ENCODE data around the gene SMIM15. TPM values are rescaled to one million over a fixed set of nuclear protein-coding genes. Genes with fewer than 3 reads are reported as not detected.

The SMIM15 gene
- total and polyA plus RNA-seq, 8 donors, result 53.3 to 78.0 (median 68.8) TPM

GRCh38 chr5:61183538-61183937, 21.3 kb upstream of the SMIM15 start:
- DNase-seq, result no peak
- no peak overlapping the region for H3K4me3 ChIP-seq
- no peaks in the 10 kb centered on the region for H3K27me3 ChIP-seq
- H3K4me1 ChIP-seq, result peaks cover 6 to 11% of the 10 kb centered on the region in 2 donors
- H3K36me3 ChIP-seq, result no peaks in the 10 kb centered on the region
- no peak for ATAC-seq
- no peaks in the 10 kb centered on the region for H3K9me3 ChIP-seq
- TF ChIP-seq CTCF (IDR thresholded peaks at IDR 0.05), result no peak
- intact Hi-C loops (cut with DNase I), result no loop called here
- no peak overlapping the region for H3K27ac ChIP-seq

- Histone ChIP-seq H3K27me3 (no peaks in the 10 kb centered on the region), H3K4me1 (peaks cover 6 to 11% of the 10 kb centered on the region in 2 donors), H3K27ac (no peak overlapping the region), H3K4me3 (no peak overlapping the region), H3K9me3 (no peaks in the 10 kb centered on the region), H3K36me3 (no peaks in the 10 kb centered on the region)
- no peak for TF ChIP-seq CTCF (IDR thresholded peaks at IDR 0.05)
- DNase-seq (no peak), ATAC-seq (no peak)
- intact Hi-C loops (cut with DNase I), result no loop called here
Observed at GRCh38 chr5:61182449-61182848, 20.2 kb upstream of the SMIM15 start.

- DNase-seq, result peak in 2 of 4 donors; percentile 11 to 20
- no peak for ATAC-seq
- H3K27me3 ChIP-seq, result no peaks in the 10 kb centered on the region
- H3K9me3 ChIP-seq, result no peaks in the 10 kb centered on the region
- H3K27ac ChIP-seq, result no peak overlapping the region
- peaks cover 6 to 11% of the 10 kb centered on the region in 2 donors for H3K4me1 ChIP-seq
- H3K36me3 ChIP-seq, result no peaks in the 10 kb centered on the region
- peak overlapping the region in 1 of 2 donors; percentile 19 for H3K4me3 ChIP-seq
- intact Hi-C loops (cut with DNase I), result no loop called here
- TF ChIP-seq CTCF (IDR thresholded peaks at IDR 0.05), result no peak
Observed at GRCh38 chr5:61180886-61181285, 18.6 kb upstream of the SMIM15 start.

GRCh38 chr5:61178702-61179101, 16.4 kb upstream of the SMIM15 start:
- Histone ChIP-seq H3K9me3 (no peaks in the 10 kb centered on the region), H3K4me3 (no peak overlapping the region), H3K27ac (no peak overlapping the region), H3K4me1 (peaks cover 0 to 7% of the 10 kb centered on the region in 2 donors), H3K27me3 (no peaks in the 10 kb centered on the region), H3K36me3 (no peaks in the 10 kb centered on the region)
- DNase-seq, result no peak
- ATAC-seq, result no peak
- no peak for TF ChIP-seq CTCF (IDR thresholded peaks at IDR 0.05)
- intact Hi-C loops (cut with DNase I), result no loop called here

GRCh38 chr5:61177716-61178115, 15.4 kb upstream of the SMIM15 start:
- H3K27ac ChIP-seq, result no peak overlapping the region
- ATAC-seq, result no peak
- intact Hi-C loops (cut with DNase I), result no loop called here
- no peaks in the 10 kb centered on the region for H3K27me3 ChIP-seq
- DNase-seq, result no peak
- peaks cover 0 to 7% of the 10 kb centered on the region in 2 donors for H3K4me1 ChIP-seq
- H3K9me3 ChIP-seq, result no peaks in the 10 kb centered on the region
- no peak for TF ChIP-seq CTCF (IDR thresholded peaks at IDR 0.05)
- H3K36me3 ChIP-seq, result no peaks in the 10 kb centered on the region
- no peak overlapping the region for H3K4me3 ChIP-seq
